Cortex of kidney (tissue), 1 donor: ENCODE measurements around the gene SNAPIN.
A peak's percentile ranks its signal among the peaks of the same experiment; 100 is the strongest.
"Not testable (repeated sequence)": the region's sequence is repeated elsewhere in the genome, so short reads cannot be mapped to it uniquely, and the experiment has no call there.

Experiments used
- DNase-seq: peaks from one replicate; lab custom pipeline; 2025; lab: John Stamatoyannopoulos, UW

Gene SNAPIN

DNA sequence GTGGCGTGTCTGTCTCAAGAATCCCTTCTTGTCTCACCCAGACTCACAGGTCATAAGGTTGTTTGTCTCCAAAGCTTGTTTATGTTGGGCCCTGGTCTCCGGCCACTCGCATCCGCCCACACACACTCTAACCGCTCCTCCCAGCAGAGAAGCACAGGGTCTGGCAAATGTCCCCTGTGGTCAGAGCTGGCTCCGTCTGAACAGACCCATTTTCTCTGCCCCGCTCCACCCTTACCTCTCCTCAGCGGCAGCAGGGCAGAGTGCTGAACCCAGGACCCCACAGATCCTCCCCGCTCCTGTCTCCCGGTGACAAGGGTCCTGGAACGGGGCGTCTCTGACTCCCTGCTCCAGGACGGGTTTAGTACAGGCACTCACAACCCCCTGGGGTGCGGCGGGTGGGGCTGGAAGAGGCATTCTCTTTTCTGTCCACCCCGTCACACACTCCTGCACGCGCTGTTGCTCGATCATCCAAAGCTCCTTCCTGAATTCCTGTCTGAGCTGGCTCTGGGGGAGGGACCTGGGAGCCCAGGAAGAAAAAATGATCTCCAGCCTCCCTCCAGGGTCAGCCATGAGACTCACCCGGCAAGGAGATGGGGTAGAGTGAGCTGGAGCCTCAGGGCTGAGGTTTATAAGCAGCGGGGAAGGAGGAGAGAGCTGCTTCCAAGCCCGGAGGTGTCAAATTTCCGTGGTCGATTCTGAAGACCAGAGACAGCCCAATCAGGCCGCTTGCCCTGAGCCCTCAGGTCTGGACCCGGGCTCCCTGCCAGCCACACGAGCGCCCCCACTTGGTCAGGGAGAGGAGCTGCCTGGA, 31.4 kb upstream of the SNAPIN start, which contains the start of gene S100A13:
Gene S100A13, minus strand, starts transcription at position 602 of the 811 bp plus-strand sequence. CDS start 1,033 bp downstream, outside the sequence.
- DNase-seq, result no peak

GRCh38 chr1:153627715-153628626, 30.5 kb upstream of the SNAPIN start, which contains the start of gene S100A1:
Gene S100A1 (plus strand): TSS chr1:153628434. CDS start chr1:153630522, 2,088 bp downstream.
- no peak for DNase-seq

GRCh38 chr1:153628638-153629342, 29.7 kb upstream of the SNAPIN start:
- no peak for DNase-seq

- DNase-seq, result no peak
These were observed 29.2 kb upstream of the SNAPIN start for GRCh38 chr1:153629343-153629665.

DNA sequence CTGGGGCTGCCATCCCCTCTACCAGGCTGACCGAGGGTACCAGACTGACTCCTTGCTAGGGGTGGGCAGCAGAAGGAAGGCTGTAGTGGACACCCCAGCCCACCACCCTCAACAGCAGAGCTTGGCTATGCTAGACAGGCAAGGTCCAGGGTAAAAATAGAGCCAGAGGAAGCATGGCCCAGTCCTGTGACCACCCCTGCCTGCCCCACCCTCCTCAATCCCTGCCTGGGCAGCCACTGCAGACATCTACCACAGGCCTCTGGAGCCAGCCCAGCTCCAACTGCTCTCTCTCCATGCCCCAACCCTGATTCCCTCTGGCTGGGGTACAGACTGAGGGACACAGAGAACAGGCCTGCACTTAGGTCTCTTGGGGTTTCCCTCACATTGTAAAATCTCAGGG, 28.5 kb upstream of the SNAPIN start:
- no peak for DNase-seq

DNA sequence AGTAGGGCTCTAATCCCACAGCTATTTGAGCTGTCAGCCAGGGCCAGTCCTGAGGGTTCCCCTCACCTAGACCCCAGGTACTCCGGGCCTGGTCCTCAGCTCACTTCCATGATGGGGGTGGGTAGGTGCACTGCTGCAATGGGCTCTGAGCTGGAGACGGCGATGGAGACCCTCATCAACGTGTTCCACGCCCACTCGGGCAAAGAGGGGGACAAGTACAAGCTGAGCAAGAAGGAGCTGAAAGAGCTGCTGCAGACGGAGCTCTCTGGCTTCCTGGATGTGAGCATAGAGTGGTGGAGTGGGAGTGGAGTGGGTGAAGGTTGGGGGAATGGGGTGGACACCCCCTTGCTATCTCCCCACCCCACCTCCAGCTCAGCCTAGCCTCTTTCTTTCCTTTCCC, 28.1 kb upstream of the SNAPIN start:
- no peak for DNase-seq

DNA sequence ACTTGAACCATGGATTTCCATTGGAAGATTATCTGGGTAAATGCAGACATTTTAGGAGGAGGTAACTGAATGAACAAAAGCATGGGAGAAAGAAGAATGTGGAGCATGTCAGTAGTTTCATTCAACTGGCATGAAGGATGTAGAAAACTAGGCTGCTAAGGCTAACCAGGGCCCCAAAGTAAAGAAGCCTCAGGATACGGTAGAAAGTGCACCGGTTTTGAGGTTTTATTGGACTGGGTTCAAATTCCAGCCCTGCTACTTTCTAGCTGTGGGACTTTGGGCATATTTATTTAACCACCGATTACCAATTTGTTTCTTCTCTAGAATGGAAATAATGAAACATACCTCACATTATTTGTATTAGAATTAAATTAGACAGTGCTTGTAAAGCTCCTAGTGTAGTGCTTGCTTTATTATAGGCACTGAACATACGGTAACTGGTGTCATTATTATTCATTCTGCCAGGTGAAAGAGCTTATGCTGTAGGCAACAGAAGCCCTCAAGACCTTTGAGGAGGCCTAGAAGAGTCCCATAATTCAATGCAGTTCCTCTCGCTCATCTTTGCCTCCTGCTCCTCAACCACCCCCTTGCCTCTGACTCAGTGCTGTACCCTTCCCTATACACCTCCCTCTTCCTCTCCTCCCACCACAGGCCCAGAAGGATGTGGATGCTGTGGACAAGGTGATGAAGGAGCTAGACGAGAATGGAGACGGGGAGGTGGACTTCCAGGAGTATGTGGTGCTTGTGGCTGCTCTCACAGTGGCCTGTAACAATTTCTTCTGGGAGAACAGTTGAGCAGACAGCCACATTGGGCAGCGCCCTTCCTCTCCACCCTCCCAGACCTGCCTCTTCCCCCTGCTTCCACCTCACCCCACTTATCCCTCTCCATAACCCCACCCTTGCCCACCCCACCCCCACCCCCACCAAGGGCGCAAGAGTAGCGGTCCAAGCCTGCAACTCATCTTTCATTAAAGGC, 27.2 kb upstream of the SNAPIN start:
- no peak for DNase-seq

DNA sequence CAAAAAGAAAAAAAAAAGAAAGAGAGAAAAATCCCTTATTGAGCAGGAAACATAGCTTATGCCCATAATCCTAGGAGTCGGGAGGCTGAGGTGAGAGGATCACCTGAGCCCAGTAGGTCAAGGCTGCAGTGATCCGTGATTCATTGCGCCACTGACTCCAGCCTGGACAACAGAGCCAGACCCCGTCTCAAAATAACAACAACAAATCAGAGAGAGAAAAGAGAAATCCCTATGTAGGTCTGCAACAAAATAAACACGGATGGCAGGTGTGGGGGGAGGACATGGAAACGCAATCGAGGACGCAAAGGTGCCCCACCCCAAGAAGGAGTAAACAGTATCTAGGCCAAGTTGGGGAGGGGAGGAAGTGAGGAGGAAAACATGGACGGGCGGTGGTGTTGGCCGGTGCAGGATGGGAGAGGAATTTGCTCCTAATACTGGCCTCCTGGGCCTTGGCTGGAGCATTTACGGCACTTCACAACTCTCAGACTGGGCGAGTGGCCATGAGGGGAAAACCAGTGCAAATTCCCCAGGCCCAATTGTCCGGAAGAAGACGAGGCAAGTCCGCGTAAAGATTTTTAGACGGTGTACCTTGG, 25.2 kb upstream of the SNAPIN start:
- DNase-seq, result no peak

DNA sequence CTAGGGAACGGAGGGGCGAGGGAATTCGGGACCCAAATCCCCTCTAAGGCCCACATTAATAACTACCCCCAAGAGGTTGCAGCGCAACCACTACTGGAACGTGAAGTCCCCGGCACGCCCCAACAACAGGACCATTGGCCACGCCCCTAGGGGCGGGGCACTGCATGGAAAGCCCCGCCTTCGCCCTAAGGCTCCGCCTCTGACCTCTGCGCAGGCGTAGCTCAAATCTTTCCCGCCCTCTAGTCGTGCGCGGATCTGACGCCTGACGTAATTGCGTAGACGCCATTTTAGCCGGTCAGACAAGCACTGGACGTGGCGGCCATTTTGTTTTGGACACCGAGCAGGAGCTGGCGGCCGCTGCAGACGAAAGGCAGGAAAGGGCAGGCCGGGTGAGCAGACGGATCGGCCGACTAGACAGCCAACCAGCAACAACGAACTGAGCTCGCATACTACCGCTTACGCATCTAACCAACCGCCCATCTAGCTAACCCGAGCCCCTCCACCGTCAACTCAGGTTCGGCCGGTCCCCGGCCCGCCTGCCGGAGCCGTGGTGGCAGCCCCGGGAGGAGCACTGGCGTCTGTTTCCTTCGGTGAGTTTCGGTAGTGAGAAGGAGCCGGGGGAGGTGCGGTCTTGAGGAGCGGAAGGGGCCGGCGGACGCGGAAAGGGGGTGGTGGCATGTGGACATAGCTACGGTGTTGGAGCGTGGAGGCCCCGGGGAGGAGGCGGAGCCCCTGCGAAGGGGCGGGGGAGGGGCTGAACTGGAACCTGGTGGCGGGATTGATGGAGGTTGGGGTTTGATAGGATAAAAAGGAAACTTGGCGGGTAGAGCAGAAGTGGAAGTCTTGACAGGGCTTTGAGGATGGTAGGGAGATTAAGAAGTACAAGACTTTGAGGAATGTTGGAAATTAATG, 24.5 kb upstream of the SNAPIN start, which contains the start of gene CHTOP:
Gene CHTOP, plus strand, starts transcription at position 313 of the 912 bp plus-strand sequence. CDS start 2,523 bp downstream, outside the sequence.
- peak; percentile 47 for DNase-seq

- DNase-seq, result no peak
These were observed 22.6 kb upstream of the SNAPIN start for GRCh38 chr1:153635872-153636271.

GRCh38 chr1:153636312-153636711, 22.2 kb upstream of the SNAPIN start:
- DNase-seq, result no peak

- no peak for DNase-seq
These were observed 20.2 kb upstream of the SNAPIN start for GRCh38 chr1:153638261-153638660.

DNA sequence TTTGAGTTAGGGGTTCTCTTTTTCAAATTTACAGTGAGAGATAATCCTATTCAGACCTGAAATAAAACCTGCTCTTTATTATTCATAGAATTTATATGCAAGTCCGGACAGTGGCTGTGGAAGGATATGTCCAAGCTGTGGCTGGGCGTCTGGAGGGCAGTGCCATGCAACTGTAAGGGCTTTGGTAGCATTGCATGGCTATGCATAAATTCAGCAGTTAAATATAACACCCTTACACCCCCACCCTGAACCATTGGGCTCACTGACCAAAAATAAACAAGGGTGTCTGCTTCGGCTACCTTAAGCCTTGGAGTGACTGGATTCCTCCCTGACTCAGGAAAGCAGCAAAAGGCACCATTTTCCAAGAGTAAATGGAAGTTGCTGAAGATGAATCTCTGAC, 19.2 kb upstream of the SNAPIN start:
- no peak for DNase-seq

DNA sequence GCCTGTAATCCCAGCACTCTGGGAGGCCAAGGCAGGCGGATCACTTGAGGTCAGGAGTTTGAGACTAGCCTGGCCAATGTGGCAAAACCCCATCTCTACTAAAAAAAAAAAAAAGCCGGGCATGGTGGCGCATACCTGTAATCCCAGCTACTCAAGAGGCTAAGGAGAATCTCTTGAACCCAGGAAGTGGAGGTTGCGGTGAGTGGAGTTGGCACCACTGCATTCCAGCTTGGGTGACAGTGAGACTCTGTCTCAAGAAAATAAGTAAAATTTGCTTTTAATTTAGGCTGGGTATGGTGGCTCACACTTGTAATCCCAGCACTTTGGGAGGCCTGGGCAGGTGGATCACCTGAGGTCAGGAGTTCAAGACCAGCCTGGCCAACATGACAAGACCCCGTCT, 18.3 kb upstream of the SNAPIN start:
- DNase-seq, result not testable (repeated sequence)

DNA sequence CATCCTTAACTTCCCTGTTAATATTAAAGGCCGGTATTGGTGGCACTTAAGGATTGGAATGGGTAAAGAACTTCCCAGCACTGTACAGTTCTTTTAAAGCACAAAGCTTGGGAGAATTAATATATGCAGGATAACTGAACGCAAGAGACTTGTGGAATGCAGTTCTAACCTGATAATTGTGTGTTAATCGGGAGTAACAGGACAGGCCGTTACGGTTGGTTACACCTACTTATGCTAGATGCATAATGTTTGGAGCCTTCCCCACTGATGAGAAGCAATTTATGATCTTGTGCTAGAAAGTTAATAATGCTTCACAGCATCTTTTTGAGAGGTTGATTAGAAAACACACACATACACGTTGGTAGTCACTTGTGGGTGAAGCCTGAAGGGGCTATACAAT, 17.6 kb upstream of the SNAPIN start:
- no peak for DNase-seq

DNA sequence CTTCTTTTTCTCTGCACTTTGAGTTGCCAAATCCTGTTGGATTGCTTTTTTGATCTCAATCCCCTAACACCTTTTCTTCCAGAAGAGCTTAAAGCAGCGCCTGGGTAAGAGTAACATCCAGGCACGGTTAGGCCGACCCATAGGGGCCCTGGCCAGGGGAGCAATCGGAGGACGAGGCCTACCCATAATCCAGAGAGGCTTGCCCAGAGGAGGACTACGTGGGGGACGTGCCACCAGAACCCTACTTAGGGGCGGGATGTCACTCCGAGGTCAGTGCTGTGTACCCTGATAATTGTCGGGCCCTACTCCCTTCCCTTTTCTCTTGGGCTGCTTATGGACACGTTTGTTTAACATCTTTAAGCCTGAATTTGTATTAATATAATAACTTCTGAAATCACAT, 16.3 kb upstream of the SNAPIN start:
- no peak for DNase-seq

- no peak for DNase-seq
These were observed 15.4 kb upstream of the SNAPIN start for GRCh38 chr1:153643100-153643499.

GRCh38 chr1:153643816-153644215, 14.7 kb upstream of the SNAPIN start:
- no peak for DNase-seq

DNA sequence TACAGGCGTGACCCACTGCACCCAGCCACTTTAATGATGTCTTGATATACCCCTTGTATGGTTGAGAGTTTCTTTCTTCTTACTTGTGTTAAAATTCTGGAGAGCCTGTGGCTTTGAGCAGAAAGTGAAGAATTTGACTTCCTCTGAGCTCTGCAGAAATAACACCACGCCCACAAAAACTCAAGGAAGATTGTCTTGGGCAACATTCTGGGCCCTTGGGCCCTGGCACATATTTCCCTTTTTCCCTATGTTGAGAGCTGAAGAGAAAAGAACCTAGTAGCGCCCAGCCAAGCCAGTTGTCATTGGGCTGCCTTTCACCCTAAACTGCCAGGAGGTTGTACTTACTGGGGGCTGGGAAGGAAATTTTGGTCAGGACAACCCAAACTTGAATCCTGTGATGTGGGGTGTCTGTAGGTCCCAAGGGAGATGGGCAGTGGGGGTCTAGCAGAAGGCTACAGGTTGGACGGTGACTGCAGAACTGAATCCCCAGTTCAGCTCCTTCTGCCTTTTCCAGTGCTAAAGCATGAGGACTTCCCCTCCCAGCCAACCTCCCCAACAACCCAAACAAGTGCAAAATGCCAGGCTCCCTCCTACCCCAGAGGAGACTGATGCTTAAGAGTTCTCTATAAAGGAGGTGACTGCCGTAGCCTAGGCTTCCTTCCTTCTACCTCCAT, 11.7 kb upstream of the SNAPIN start:
- DNase-seq, result no peak
